HG02798 (cell line): ENCODE data around the gene HSD17B8.

Source experiments
- ATAC-seq: cut with Tn5 transposase; IDR thresholded peaks from one replicate; pipeline ENCODE4 v1.9.1; 2021; ENCODE audit warnings: mild to moderate bottlenecking; ENCODE audit not compliant: unreplicated experiment, poor library complexity

Gene HSD17B8

GRCh38 chr6:33190504-33191107, 13.8 kb upstream of the HSD17B8 start:
- ATAC-seq, result no peak

DNA sequence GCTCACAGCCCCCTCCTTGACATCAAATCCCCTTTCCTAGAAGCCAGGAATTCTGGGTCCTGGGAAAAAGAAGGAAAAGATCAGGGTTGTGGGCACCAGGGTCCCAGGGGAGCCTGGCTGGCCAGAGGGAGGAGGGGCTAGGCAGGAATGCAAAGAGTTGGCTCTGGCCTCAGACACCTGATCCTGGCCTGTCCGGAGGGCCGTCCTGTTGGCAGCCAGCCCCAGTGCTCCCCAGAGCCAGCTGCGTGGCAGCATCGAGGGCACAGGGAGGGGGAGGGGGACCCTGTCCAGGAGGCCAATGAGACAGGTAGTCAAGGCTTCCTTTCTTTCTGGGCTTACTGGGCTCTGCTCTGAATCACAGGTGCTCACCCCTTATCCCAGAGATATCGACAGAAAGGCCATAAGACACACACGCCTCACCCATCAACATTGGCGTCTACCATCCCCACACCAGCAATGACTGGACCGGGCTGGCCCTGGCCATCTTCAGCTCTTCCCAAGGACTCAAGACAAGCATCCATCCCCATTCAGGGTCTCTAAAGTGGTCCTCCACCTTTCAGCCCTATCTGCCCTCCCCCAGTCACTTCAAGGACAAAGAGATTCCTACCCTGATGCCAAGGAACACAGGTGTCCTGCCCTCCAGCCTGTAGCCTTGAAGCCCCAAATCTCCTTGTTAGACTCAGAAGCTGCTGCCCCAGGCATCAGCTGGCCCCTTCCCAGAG, 12.9 kb upstream of the HSD17B8 start:
- no peak for ATAC-seq

GRCh38 chr6:33192105-33192646, 12.3 kb upstream of the HSD17B8 start, which contains the start of gene COL11A2:
COL11A2 (minus strand) TSS chr6:33192467; CDS start chr6:33192240, 227 bp downstream.
- no peak for ATAC-seq

- ATAC-seq, result no peak
These were observed 11.5 kb upstream of the HSD17B8 start for GRCh38 chr6:33192671-33193602.

DNA sequence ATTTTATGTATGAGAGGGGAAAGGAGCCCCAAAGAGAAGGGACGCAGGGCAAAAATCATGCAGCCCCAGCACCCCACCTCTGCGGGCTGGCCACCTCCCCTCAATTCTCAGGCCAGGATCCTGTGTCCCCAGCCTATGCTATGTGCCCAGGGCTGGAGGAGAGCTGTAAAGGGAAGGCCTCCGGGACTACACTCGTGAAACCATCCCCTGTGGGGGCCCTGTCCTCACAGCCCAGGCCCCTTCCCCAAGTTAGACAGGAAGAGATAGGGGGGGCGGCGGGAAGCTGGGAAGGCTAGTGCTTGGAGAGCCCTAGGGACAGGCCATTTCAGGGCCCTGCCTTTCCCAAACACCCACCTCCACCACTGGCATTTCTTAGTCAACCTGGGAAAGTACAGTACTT, 10.8 kb upstream of the HSD17B8 start:
- no peak for ATAC-seq

DNA sequence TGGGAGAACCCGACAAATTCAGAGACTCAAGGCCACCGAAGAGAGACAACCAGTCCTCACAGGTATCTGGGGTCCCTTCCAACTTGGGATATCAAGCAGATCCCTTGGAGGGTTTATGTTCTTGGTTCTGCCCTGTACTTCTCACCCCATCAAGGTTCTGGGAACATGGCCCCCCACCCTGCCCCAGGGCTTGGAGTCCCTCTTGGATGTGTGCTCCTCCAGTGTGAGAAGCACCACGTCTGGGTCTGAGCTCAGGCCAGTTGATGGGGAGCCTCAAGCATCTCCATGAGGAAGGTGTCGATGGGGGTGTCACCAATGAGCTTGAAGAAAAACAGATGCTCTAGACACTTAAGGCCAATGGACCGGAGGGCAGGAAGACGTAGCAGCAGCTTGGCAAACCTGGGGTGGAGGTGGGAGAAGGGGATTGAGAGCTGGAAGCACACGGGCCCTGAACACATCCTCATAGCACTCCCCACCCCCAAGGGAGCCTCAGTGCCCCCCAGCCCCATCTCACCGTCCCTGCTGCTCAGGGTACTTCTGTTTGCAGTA, 9.9 kb upstream of the HSD17B8 start:
- no peak for ATAC-seq

- ATAC-seq, result no peak
These were observed 8.9 kb upstream of the HSD17B8 start for GRCh38 chr6:33195304-33196165.

DNA sequence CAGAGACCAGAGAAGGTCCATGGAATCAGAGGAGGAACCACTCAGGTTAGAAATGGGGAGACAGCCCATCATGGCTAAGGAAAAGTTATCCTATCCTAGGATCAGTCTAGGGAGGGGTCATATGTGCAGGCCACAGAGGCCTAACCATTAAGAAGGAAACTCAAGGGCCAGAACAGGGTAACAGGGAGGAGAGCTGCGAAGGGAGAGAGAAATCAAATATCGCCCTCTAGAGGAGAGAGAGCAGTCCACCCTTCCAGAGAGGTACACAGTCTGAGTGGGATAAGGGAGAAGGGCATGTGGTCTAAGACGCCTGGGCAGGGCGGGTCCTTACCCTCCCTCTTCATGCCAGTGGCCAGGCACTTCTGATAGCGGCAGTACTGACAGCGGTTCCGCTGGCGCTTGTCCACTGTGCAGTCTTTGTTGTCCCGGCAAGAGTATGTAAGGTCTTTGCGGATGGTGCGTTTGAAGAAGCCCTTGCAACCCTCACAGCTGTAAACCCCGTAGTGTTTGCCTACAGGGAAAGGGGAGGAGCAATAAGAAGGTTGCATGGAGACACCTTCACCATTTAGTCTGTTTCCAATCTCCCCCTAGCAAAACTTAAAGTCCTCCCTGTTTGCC, 6.9 kb upstream of the HSD17B8 start:
- no peak for ATAC-seq

DNA sequence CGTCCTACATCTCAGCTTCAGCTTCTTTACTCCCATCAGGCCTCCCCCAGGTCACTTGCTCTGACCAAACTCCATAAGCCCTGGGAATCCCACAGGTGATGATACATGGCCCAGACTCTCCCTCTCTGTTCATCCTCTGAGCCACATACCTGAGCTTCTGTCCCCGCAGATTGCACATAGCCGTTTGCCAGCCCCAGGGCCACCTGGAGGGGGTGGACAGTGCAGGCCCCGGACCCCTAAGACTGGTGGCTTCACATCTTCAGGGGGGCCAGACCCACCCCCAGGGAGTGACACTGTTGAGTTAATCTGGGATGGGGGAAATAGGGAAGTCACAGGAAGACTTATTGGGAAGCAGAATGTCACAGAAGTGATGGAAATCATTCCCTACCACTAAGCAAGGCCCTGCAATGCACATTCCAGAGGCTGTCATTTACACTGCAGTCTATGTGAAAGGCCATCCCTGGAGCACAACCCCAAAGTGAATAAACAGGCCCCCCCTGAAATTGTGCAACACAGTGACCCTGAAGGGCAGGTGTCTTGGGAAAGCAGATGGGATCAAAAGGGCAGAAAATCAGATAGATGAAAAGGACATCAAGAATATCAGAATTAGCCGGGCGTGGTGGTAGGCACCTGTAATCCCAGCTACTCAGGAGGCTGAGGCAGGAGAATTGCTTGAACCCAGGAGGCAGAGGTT, 6.1 kb upstream of the HSD17B8 start:
- ATAC-seq, result no peak

DNA sequence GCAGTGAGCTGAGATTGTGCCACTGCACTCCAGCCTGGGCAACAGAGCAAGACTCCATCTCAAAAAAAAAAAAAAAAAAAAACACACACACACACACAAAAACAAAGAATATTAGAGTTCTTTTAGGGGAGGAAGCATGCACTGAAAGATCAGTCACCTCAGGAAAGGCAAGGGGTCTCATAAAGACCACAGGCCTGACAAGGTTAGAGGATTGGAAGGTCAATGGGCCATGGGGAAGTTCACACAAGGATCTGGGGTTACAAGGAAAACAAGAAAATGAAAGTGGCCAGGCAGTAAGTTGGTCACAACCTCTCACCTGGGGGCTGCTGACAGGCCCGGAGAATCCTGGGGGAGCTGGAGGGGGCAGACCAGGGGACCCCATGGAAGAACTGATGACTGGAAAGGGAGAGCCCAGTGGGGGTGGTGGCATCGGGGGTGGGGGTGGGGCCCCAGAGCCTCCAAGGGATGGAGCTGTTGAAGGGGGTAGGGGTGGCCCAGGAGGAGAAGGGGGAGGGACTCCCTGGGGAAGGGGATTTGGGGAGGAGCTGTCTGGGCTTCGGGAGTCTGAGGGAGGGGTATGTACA, 5.5 kb upstream of the HSD17B8 start:
- no peak for ATAC-seq

DNA sequence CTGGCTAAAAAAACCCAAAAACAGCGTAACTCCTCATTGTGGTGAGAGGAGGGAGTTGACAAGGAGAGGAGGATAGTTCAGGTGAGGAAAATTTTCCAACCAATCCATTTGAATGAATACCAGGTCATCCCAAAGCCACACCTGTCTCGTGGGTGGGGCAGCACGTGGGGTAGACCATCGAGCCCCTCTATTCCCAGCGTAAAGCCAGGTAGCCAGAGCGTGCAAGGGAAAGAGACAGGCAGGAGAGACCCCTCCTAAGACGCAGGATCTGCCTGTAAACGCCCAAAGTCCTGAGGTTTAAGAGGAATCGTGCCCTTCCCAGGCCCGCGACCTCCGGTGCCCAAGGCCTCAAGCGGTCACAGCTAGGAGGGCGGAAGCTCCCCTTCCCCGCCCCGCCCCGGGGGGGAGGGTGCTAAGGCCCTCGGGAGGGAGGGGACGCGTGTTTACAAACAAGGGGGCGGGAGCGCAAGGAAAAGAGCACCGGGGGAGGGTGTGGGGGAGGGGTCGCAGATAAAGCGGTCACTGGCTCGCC, 4.7 kb upstream of the HSD17B8 start:
- ATAC-seq, result peak; percentile 23

DNA sequence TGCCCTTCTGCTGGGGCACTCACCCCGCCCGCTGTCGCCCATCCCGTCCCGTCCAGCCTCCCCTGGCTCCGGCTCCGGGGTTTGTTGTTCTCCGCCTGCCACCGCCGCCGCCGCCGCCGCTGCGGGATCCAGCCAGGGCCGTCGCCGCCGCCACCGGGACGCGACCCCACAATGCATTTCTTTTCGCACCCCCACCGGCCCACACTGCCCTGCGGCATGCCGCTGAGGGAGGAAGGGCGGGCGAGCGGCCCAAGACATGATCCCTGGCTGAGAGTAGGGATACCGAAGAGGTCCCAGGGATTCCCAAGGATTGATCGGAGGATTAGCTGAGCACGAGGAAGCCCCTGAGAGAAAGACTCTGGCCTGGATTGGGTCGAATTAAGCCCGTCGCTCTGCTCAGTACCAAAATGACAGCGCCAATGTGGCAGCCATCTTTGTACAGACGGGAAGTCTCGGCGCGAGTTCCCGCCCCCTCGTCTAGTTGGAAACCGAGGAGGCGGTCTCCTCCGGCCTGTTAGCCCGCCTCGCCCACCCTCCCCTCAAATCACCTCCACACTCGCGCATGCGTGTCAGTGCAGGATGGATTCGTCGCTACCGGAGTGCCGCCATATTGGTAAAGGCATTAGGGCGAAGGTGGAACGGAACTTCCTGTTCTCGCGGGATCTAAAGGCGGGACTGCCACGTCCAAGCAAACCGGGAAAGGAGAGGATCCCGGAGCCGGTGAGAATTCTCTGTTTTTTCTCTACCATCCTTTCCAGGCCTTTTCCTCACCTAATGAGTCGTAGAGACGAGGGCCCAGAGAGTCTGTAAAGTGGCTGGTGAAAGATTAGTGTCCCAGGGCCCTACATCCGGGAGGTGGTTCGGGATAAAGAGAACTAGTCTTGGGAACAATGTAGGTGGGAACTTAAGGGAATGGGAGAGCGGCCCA, 4.0 kb upstream of the HSD17B8 start, which contains the start of the genes RXRB and SLC39A7:
Gene RXRB, minus strand, starts transcription at position 447 of the 928 bp plus-strand sequence. Its CDS starts 189 bp downstream, at position 258.
Gene SLC39A7, plus strand, starts transcription at position 649 of the 928 bp plus-strand sequence. CDS start 379 bp downstream, outside the sequence.
- peak; percentile 58 for ATAC-seq

- no peak for ATAC-seq
These were observed 3.3 kb upstream of the HSD17B8 start for GRCh38 chr6:33201147-33201545.

DNA sequence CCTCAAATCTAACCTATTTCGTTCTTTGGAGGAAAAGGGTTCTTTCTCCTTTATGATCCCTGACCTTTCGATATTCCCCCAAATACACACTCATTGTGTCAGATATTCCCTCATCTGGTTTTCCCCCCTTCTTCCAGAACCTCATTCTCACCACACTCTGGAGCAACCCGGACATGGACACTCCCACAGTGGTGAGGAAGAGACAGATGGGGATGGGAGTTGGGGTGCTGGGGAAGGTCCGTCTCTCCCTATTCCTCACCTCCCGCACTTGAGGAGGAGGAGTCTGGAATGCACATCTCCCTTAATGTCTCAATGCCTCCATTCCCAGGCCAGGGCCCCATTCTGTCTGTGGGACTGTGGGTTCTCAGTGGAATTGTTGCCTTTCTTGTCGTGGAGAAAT, 2.5 kb upstream of the HSD17B8 start:
- no peak for ATAC-seq

DNA sequence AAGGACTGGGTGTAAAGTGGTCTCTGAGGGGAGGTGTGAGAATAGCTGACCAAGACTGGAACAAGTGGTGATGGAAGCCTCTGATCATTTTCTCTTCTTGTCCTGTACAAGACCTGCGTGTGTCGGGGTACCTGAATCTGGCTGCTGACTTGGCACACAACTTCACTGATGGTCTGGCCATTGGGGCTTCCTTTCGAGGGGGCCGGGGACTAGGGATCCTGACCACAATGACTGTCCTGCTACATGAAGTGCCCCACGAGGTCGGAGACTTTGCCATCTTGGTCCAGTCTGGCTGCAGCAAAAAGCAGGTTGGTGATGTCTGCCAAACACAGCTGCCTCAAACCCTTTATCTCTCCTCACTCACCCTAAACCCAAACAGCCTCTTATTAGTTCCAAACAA, 1.7 kb upstream of the HSD17B8 start:
- no peak for ATAC-seq

DNA sequence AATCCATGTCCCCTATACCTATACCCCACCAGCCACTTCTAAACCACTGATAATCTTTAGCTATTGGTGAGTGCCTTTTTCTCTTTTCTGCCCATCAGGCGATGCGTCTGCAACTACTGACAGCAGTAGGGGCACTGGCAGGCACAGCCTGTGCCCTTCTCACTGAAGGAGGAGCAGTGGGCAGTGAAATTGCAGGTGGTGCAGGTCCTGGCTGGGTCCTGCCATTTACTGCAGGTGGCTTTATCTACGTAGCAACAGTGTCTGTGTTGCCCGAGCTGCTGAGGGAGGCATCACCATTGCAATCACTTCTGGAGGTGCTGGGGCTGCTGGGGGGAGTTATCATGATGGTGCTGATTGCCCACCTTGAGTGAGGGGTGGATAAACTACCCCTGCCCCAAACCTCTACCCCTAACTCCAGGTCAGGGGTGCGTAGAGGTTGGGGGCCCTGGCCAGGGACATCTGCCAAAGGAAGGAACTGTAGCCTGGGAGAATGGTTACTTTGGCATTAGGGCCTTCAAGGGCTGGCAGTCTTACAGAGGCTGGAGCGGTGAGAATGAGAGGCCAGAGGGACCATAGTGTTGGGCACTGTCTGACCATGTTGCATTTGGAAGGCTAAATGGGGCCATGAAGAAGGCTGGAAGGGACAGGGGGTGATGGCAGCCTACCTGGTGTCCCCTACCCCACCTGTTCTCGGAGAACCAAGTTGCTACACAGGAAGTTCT, 851 bp upstream of the HSD17B8 start:
- no peak for ATAC-seq
